GM10266 (cell line): Measurements from ENCODE around the gene ATP5F1D.

Experiments
- DNase-seq: peaks from one replicate; pipeline ENCODE4 v3.0.0; 2012; ENCODE audit errors: extremely low spot score
- TF ChIP-seq, protein P1 (sequence below): IDR thresholded peaks from 2 replicates; pipeline ENCODE4 v1.5.1; 2012; ENCODE audit warnings: mild to moderate bottlenecking, low read depth; ENCODE audit not compliant: control insufficient read depth, insufficient read depth; ENCODE audit errors: missing control alignments

ATP5F1D gene

DNA sequence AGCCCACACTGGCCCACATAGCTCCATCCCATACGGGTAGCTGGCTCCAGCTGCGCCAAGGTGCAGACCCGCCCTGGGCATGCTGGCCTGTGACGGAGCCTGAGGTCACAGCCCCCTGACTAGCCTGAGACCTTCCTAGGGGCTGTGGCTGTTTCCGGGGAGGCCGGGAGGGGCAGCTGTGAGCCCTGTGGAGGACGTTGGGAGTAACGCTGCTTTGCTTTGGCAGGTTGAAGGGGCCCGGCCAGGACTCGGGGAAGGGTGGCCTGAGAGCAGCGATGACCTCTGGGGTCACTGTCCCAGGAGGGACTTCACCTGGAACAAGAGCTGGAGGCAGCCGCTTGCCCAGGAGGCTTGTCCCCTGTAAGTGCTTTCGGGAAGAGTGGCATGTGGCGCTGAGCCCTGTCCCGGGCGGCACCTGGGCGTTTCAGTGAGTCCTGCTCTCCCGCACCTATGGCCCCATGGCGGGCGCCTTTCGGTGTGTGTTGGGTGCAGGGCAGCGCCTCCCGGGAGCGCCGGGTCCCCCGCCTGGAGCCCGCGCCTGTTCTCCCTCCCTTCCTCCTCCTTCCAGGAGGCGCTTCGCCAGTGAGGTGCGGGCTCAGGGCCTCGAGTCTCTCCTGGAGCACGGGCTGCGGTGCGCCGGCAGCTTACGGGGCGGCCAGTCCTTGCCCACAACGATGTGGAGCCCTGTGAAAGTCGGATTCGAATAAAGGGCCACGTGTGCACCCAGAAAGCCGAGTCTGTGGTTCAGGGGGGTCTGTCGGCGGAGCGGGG, 32.7 kb downstream of the ATP5F1D start:
- TF ChIP-seq, protein P1, sequence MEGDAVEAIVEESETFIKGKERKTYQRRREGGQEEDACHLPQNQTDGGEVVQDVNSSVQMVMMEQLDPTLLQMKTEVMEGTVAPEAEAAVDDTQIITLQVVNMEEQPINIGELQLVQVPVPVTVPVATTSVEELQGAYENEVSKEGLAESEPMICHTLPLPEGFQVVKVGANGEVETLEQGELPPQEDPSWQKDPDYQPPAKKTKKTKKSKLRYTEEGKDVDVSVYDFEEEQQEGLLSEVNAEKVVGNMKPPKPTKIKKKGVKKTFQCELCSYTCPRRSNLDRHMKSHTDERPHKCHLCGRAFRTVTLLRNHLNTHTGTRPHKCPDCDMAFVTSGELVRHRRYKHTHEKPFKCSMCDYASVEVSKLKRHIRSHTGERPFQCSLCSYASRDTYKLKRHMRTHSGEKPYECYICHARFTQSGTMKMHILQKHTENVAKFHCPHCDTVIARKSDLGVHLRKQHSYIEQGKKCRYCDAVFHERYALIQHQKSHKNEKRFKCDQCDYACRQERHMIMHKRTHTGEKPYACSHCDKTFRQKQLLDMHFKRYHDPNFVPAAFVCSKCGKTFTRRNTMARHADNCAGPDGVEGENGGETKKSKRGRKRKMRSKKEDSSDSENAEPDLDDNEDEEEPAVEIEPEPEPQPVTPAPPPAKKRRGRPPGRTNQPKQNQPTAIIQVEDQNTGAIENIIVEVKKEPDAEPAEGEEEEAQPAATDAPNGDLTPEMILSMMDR = no peak
- DNase-seq = no peak

DNA sequence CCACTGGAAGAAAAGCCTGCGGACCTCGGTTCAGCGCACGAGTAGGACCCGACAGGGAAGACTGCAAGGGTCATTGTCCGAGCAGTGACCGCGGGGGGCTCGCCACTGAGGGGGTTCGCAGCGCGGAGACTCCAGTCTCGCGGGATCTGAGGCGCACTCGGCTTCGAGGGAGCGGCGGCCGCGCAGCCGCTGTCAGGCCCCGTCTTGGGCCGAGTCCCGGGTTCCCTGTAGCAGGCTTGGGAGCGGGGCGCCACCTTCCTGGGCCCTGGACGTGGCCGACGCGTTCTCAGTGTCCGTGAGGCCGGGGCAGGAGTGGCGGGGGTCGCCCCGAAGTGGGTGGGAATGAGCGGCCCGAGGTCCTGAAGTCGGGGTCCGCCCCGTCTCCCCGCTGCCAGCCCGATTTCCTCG, 33.3 kb downstream of the ATP5F1D start:
- TF ChIP-seq, protein P1 = no peak
- DNase-seq = no peak

DNA sequence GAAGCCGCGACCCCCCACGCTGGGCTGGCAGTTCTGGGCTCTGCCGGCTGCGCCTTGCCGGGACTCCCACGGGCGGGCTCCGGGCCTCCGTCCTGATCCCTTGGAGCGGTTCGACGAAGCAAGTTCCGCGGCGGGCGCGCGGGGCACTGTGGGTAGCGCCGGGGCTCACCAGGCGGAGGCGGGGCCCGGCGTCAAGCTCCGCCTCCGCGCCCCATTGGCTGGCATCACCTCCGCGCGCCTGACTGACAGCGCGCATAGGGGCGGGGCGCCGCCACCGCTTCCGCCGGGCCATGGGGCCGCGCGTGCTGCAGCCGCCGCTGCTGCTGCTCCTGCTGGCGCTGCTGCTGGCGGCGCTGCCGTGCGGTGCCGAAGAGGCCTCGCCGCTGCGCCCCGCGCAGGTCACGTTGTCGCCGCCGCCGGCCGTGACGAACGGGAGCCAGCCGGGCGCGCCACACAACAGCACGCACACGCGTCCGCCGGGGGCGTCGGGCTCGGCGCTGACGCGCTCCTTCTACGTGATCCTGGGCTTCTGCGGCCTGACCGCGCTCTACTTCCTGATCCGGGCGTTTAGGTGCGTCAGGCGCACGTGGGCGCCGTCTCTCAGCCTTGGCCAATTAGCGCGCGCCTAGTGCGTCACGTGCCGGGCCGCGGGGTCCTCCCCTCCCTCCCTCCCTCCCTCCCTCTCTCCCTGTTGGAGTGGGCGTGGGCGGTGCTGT, 33.9 kb downstream of the ATP5F1D start, which contains the start of gene FAM174C:
Gene FAM174C (plus strand): TSS at position 271 of the 716 bp plus-strand sequence. CDS start 20 bp downstream, at position 291.
- peak; percentile 98 for DNase-seq
- TF ChIP-seq, protein P1 = no peak

DNA sequence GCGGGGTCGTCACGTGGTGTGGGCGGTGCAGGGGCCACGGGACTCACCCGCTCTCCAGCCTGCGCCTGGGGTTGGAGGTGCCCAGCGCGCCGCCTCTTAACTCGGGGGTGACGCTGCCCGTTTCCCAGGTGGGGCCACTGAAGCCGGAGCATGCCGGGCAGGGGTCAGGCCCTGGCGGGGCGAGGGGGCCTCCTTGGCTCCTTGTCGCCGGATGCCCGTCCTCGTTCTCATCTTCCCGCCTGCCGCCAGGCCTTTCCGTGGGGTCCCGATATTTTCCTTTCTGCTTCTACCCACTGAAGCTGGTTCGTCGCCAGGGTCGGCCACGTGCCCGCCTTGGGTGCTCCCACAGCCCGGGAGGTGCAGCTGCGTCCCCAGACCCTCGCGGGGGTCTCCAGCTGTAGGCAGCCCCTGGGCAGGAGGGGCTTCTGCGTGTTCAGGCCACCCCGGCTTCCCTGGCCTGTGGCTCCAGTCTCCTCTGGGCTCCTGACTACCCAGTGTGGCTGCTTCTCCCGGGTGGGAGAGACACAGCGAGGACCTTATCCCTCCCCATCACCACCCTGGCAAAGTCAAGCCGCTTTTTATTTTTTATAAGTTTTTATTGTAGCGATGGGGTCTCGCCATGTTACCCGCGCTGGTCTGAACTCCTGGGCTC, 34.6 kb downstream of the ATP5F1D start:
- no peak for DNase-seq
- TF ChIP-seq, protein P1 = no peak

DNA sequence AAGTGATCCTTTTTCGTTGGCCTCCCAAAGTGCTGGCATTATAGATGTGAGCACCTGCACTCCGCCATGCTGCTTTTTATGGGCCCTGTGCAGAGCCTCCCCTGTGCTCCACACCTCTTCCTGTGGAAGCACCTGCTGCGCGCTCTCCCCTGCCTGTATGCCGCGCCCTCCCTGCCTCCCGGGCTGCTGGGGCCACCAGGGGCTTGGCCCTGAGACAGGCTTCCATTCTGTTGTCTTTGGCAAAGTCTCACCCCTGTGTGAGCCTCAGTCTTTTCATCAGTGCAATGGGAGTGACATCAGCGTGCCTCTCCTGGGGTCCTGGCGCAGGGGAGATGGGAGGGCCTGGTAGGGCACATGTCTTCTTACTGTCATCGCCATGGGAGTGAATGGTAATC, 35.1 kb downstream of the ATP5F1D start:
- no peak for DNase-seq

DNA sequence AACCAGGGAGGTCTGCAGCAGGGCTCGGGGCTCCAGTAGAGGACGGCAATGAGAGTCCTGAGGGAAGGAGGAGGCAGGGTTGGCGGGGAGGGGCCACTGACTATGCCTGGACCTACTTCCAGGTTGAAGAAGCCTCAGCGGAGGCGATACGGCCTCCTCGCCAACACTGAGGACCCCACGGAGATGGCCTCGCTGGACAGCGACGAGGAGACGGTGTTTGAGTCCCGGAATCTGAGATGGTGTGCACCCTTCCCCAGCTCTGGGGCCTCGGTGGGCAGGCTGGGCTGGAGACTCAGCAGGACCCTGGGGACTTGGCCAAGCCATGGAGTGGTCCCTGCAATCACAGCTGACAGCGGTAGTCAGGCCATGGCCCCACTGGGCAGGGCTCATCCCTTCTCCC, 35.5 kb downstream of the ATP5F1D start:
- TF ChIP-seq, protein P1 = no peak
- DNase-seq = no peak

More for the DNA sequence above, 35.1 kb downstream of the ATP5F1D start:
- TF ChIP-seq, protein P1 = no peak
